GM18868 (cell line): ENCODE results near the gene PDK2.
A peak's percentile ranks its signal among the peaks of the same experiment; 100 is the strongest.

Source experiments
- ATAC-seq: cut with Tn5 transposase; IDR thresholded peaks from one replicate; pipeline ENCODE4 v1.9.1; 2021; ENCODE audit warnings: mild to moderate bottlenecking, moderate library complexity; ENCODE audit not compliant: unreplicated experiment

PDK2 gene

DNA sequence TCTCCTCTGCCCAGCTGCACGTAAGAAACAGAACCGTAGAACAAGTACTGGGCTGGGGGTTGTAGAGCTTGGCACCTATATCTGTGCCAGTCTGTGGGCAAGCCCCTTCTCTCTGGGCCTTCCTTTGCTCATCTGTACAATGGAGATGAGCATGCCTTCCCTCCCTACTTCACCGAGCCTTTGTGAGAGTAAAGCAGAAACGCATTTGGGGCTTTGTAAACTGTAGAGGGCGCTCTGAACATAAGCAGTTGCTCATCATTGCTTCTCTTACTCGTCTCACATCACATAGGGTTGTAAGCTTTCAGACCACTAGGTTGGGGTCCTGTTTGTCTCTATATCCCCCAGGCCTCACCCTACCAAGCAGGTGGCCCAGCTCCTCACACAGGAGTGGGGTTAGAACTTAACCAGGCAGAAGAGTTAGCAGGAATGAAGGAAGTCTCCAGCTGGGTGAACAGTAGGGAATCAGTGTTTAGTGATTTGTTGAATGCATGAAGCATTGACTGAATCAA, 19.8 kb downstream of the PDK2 start:
- ATAC-seq, result no peak

DNA sequence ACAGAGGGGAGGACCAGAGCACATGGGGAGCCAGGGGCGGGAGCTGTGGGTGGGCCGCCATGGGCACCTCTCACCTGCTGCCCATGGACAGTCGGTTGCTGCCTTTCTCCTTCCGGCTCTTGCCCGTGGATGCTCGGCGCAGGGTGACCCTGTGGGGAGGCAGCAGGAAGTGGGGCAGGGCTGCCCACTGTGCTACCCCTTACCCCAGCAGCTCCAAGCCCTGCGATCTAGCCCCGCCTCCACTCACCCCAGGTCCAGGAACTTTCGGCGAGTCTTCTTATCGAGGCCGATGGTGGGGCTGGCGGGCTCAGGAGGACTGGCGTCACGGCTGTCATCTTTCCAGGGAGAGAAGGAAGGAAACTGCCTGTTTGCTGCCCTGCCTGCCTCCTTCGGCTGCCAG, 20.6 kb downstream of the PDK2 start:
- no peak for ATAC-seq

DNA sequence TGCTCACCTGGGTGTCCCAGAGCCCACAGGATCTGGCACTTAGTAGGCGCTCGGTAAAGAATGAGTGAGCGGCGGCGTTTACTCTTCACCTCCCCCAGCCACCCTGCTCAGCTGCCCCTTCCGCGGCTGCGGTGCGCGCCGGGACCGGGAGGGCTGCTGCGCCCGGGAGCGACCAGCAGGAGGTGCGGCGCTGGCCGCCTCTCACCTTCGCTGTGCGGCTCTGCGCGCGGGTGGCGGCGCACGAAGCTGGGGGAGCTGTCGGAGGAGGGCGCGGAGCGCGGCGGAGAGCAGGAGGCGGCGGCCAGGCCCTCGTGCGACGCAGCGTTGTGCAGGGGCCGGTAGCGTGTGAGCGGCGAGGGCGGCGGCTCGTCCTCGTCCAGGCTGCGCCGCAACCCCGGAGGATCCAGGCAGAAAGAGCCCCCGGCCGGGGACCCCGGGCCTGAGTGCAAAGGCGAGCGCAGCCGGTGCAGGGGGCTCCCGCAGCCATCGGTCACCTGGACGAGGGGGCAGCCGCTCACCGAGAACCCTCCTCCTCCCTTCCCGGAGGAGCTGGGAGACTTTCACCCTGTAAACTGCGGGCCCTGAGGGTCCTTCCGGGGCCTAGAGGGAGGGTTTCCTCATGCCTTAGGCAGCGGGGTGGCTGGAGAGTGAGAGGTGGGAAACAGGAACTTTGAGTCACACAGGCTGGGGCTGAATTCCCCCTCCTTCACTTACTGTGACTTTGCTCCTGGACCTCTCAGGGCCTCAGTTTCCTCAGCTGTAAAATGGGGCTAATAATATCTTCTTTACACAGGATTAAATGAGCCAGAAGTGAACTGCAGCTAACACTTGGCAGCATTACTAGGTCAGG, 22.3 kb downstream of the PDK2 start:
- ATAC-seq, result peak; percentile 45

DNA sequence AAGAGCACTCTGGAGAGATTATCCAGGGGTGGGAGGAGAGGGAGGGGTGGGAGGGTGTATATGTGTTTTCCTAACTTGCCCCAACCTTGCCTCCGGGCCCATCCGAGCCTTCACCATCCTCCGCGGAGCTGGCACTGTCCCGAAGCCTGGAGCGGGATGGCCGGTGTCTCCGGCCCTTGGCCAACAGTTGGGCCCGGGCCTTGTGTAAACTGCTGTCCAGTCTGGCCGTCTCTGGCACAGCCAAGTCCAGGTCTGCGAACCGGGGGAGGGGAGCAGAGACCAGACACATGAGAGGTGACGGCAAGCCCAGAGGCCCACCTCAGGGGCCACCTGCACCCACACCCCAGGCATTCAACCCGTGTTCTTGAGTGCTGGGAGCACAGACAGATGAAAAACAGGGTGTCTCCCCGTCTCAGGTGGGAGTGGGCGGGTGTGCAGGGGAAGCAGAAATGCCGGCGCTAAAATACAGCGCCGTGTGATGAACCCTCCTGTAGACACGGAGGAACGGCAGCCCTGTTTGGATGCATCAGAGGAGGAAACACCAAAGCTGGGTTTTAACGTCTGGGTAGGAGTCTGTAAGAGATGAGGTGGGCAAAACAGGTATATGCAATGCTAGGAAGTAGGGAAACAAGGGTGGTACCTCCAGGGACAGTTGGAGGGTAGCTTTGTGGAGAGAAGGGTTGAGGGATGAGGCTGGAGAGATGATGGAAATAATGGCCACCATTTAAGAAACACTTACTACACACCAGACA, 23.1 kb downstream of the PDK2 start:
- ATAC-seq, result no peak

DNA sequence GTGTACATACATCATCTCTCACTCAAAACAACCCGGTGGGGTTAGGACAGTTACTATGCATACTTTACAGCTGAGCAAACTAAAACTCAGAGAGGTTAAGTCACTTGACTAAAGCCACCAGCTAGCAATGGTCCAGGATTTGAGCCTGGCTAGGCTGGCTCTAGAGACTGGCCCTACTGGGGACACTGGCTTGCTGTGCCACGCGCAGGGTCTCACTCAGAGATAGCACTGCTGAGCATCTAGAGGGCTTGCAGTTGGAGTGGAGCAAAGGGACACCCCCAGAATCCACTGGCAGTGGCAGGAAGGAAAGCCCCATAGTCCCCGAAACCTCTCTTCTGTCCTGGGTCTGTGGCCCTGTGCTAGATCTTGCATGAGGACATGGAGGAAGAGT, 23.7 kb downstream of the PDK2 start:
- no peak for ATAC-seq

DNA sequence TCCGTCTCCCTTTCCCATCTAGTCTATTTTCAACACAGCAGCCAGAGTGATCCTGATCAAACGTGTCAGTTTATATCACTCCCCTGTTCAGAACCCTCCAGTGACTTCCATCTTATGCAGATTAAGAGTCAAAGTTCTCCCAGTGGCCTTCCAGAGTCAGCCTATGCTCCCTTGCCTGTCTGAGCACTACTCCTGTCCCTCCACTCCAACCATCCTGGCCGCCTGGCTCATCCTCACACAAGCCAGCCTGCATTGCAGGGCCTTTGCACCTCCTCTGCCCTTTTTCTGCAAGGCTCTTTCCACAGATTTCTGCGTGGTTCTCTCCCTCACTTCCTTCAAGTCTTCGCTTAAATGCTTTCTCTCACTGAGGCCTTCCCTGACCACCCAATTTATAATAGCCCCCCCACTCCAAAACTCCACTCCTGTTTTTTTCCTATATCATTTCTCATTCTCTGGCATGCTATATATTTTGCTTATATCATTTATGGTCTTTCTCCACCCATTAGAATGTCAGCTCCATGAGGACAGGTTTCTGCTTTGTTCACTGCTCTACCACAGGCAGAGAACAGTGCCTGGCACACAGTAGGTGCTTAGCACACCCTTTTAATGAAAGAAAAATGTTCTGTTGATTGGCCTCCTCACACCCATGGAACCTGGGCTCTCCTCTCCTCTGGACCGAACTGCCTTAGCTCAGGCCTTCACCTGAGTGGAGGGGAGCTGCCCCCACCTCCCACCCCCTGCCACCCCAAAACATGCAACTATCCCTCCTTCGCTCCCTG, 25.5 kb downstream of the PDK2 start:
- ATAC-seq, result no peak

DNA sequence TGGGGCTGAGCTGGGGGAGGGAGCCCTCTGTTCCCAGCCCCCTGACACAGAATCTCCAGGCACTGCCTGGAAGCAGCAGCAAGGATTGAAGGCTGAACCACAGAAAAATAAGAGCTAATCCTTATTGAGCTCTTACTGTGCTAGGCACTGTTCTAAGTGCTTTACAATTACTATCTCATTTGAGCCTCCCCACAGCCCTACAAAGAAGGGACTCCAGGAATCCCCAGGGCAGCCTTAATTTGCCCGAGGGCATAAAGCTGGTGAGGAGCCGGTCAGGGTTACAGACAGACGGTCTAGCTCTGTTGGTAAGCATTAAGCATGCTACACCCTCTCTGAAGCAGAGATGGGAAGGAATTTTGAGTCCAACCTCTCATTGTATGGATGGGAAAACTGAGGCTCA, 27.8 kb downstream of the PDK2 start:
- no peak for ATAC-seq

DNA sequence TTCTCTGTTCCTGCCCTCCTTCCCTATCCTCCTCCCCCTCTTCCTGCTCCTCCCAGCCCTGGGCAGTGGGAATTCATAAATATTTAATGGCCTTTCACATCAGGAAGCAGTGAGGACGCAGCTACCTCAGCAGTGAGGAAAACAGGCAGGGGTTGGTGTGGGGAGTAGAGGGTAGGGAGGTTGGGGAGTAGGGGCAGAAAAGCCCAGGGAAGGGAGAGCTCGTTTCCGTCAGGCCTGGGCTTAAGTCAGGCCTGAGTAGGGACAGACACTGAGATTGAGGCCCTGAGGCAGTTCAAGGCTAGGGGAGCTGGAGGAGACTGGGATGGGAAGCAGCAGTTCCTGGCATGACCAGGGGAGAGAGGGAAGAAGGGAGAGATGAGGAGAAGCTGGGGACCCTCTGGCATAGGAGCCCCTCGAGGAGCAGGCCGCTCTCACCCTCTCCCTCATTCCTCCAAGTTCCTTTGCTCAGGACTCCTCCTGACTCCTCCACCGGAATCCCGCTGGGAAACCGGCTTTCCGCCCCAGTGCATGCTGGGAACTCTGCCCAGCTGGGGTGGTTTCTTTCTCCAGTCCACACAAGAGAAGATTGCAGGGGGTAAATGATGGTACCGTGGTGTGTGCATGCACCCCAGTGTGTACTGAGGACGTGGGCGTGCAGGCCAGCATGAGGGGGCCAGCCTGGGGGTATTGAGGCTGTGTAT, 28.6 kb downstream of the PDK2 start:
- no peak for ATAC-seq

DNA sequence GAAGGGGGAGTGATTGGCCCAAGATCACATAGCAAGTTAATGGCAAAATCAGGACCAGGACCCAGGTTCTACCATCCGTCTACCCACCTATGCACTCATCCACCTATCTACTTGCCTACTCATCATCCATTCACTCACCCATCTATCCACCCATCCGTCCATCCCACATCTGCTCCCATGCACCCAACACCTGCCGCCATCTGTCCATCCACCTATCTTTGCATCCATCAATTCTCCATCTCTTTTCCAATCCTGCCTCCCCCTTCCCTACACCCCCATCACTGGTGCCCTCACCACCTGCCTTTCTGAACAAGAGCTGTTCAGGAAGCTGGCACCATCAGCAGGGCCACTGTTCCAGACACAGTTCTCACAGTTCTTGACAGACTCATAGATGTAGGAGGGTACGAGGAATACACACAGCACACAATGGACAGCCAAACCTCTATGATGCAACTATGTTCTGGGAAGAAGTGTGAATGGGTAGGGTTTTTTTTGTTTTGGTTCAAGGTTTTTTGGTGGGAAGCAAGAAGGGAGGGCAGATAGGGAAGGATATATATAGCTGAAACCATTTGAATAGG, 30.4 kb downstream of the PDK2 start:
- ATAC-seq, result no peak

DNA sequence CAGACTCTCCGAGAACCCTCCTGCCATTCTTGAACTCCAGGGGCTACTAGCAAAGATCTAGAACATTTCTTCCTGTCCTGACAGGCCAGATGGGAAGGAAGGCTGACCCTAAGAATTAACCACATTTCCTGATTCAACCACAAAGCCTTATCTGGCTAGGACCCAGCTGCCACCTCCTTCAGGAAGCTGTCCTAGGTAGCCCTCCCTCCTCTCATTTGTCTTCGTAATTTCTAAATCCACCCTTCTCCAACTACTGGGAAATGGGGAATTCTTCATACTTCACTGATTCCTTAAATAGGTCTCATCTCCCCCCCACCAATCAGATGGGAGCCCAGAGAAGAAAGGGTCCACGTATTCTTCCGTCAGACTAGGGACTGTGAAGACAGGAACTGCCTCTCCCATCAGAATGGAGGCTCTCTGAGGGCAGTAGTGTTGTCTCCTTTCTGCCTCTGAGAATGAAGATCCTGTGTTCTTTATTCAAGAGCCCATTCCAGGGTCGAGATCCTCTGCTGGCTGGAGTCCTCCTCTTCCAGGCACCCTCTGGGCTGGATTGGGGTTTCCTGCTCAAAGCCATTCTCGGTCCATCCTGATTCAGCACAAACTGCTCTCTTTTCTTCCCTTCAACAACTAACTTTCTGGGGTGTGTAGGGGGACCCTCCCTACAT, 32.7 kb downstream of the PDK2 start:
- no peak for ATAC-seq

DNA sequence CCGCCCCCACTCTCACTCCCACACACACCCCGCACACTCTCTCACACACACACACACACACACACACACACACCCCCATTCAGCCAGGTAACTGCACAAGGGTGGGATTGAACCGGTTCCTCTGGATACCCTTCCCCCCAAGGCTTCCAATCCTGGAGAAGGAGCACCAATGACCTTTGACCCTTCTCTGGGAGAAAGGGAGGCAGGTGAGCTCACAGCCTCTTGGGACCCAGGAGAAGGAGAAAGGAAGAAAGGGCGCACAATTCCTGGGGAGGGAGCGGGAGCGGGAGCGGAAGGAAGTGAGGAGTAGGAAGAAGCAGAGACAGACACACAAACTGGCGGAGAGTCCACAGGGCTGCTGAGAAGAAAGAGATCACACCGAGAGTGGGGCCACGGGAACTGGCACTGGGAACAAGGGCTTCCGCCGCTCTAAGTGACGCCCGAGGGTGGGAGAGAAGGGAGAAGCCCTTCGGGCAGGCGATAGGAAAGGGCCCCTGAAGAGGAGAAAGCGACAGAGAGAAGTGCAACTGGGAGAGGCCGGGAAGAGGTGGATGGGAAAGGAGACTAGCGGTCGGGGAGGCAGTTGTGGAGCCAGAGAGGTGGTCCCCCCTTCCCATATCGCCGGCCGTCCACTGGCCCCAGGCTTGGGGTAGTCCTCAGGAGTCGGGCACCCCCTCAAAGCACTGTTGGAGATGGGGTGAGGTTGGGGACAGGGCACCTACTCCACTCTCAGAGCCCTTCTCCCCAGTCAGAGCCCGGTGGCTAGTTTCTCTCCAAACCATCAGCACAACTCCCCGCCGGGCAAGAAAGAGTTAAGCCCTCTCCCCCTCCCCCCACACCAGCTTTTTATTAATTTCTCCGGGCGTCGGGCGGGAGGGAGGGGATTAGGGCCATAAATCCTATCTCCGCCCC, 33.5 kb downstream of the PDK2 start:
- no peak for ATAC-seq

DNA sequence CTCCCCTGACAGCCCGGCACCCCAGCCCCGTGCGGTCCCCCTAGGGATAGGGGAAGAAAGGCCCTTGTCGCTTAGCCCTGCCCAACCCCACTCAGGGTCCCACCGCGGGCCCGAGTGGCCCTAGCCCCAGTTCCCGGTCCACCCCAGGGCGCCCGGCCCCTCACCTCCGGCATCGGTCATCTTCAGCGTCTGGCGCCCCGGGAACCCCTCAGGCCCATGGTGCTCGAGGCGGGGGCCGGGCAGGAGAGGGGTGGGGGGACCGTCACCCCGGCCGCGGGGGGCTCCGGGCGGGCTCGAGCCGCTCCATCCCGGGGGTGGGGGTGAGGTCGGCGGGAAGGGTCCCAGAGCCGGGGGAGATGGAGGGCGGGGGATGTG, 34.2 kb downstream of the PDK2 start:
- no peak for ATAC-seq

DNA sequence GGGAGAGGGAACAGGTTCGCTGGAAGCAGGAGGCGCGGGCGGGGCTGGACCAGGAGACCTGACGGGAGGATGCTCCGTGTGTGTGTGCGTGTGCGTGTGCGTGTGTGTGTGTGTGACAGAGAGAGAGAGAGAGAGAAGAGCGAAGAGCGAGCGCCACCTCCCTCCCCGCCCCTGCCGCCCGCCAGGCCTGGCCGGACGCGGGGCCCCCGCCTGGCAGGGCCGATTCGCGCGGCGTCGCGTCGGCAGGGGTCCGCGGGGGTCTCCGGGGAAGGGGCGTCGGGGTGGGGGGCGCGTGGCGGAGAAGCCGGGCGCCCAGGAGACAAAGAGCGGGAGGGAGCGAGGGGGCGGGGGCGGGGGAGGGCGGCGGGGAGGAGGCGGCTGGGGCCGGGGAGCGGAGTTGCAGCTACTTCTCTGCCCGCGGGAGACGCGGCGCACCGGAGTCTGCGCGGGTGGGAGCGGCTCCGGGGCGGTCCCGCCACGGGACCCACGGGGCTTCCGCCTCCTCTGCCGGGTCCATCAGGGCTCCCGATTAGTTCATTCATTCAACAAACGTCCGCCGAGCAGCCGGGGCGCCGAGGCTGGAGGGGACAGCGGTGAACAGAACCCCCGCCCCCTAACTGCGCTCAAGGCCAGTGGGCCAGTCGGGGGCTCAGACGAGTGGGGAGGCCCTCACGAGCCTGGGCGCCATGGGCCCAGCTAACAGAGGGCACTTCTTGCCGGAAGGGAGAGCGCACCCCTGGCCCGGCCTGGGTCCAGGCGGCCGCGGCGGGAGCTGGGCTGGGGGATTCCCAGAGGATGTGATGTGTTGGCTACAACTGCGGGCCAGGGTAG, 34.8 kb downstream of the PDK2 start, which contains the start of gene SAMD14:
Gene SAMD14, minus strand, starts transcription at position 433 of the 831 bp plus-strand sequence. CDS start 5,201 bp downstream, outside the sequence.
- ATAC-seq, result no peak

DNA sequence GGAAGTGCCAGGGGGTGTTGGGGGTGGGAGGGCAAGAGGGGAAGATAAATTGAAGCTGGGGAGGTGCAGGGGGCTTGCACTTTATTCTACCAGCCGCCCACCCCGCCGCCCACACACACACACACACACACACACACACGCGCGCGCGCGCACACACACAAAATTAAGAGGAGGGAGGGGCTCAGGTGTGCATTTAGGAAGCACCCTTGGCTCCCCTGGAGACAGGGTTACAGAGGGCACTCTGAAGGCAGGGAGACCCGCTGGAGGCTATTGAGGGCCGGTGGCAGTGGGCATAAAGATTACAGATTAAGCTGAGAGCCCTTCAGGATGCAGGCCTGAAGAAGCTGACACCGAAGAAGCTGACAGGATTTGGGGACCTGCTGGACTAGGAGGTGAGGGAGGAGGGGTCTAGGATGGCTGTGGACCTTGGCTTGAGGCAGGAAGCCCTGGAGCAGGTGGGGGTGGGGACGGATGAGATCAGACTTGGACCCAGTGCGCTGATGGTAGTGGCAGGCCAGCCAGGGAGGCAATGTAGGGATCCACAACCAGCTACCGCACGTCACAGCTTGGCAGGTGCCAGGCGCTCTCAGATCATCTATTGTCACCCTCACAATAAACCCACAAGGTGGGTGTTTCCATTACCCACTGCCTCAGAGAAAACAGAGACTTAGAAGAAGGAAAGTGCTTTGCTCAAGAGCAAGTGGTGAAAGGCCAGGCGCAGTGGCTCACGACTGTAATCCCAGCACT, 35.6 kb downstream of the PDK2 start:
- no peak for ATAC-seq

DNA sequence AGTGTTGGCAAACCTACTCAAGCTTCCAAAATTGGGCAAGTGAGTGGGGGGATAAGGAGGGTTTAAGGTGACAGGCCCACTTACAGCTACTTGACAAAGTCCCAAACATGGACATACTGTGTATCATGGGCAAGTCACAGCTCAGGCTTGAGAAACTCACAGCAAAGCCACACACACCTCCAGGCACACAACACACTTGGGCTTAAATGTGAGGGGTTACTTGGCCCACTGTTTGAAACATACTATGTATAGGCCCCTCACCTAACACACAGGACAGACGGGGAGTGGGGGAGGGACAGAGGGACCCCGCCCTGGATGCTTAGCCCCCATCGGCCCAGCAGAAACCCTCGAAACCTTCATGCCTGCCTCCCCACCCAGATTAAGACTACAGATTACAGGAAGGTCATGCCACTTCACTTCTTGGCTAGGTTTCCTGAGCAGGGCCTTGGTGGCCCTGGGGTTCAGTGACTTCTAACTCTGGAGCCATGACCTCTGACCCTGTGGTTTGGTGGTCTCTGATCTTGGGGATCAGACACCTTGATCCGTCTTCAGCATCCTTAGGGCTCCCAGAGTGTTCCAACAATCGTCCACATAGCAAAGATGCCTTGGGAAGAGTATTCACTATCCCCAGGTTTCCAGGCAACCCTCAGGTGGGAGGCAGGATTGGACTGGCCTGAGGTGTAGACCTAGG, 37.1 kb downstream of the PDK2 start:
- no peak for ATAC-seq

DNA sequence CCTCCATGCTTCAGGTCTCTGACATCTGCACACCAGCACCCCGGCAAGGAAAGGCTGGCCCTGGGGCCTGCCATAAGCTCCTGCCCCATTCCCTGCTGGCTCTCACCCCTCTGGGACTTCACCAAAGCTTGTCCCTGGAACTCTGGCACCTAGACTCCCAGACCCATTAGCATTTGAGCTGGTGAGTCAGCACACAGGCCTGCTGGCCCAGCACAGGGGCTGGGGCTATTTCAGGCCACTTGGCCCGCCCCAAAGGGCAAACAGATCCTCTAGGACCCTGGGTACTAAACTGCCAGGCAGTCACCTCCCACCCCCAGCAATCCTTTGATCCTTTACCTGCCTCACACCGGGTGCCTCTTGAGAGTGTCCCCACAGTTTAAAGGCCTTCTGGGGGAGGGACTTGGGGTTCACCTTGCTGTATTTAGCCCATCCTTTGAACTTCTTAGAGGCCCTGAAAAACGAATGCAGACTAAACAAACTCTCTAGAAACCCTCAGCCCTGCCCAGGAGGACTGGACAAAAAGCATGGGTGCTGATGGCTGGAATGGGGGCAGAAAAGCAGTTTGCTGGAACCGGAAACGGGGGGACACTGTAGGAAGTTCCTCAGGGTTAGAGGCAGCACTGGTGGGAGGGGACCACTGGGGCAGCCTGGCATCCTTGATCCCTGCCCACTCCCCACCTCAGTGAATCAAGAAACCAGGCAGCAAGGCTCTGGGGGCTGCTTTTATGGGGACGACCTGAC, 38.0 kb downstream of the PDK2 start:
- ATAC-seq, result no peak
